Upper lobe of right lung (tissue), 1 donor: ENCODE results near the gene EBI3. TPM values are rescaled to one million over a fixed set of nuclear protein-coding genes. Genes with fewer than 3 reads are reported as not detected.
"Not testable (repeated sequence)": the region's sequence is repeated elsewhere in the genome, so short reads cannot be mapped to it uniquely, and the experiment has no call there.

ENCODE experiments used
- ATAC-seq: fragments of 200-7000 bp; cut with Tn5 transposase; one replicate; pipeline ENCODE4 v1.9.1; 2020; ENCODE audit warnings: mild to moderate bottlenecking, moderate library complexity
- DNase-seq: peaks from one replicate; pipeline ENCODE4 v3.0.0-alpha.2; 2020
- H3K27ac ChIP-seq: fragments of 200-600 bp; one replicate; pipeline ENCODE4 v1.8.0; 2022
- H3K27me3 ChIP-seq: fragments of 200-600 bp; one replicate; pipeline ENCODE4 v1.8.0; 2022; ENCODE audit warnings: mild to moderate bottlenecking
- H3K36me3 ChIP-seq: fragments of 200-600 bp; one replicate; pipeline ENCODE4 v1.8.0; 2022
- H3K4me1 ChIP-seq: fragments of 200-600 bp; one replicate; pipeline ENCODE4 v1.8.0; 2022
- H3K4me3 ChIP-seq: fragments of 200-600 bp; one replicate; pipeline ENCODE4 v1.8.0; 2022; ENCODE audit warnings: mild to moderate bottlenecking
- H3K9me3 ChIP-seq: fragments of 200-600 bp; one replicate; pipeline ENCODE4 v1.8.0; 2022
- intact Hi-C: fragments of 100-400 bp; cut with DNase I; formaldehyde crosslinking; loops from one replicate; pipeline ENCODE4 v1.11.0; 2022
- total RNA-seq: library from RNA; stranded (reverse); fragmentation: NEBNext Ultra II Directional; extraction: Animal tissue kit (Norgen Biotek cat#: 25700); gene quantifications from one replicate; pipeline ENCODE4 v1.2.1, GENCODE V29; 2021
- TF ChIP-seq, protein P1 (sequence below): fragments of 200-600 bp; IDR thresholded peaks from one replicate; pipeline ENCODE4 v1.8.0; 2022; ENCODE audit warnings: antibody characterized with exemption
- donor health status: DM: no; HTN: yes; CAD: no; lungs with severe emphysema.

Gene EBI3
- total RNA-seq, 1 donor from 2014 or later, result 2.0 TPM

DNA sequence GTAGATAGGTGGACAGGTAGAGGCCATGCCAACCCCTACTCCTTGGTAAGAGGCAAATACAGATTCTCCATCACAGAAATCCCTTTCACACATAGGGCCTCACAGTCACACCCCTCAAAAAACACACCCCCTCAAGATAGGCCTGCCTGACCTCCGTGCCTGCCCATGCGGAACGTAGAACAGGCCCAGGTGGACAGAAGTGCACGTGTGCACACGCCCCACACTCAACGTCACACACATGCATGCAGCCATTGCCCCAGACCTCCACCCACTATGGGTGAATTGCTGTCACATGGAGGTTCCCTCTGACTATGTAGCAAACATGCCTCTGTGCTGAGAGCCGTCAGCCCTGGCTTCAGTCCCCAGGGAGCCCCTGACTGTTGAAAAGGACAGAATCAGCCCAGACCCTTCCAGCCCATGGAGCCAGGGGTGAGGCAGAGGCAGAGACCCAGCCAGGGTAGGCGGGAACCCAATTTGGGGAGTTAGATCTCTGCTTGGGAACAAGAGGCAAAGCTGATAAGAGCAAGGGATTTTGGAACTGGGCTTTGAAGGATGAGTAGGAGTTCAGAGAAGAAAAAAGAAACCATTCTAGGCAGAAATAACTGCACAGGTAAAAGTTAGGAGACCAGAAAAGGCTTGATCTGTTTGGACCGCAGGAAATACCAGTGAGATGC lies 43.8 kb upstream of the EBI3 start:
- Histone ChIP-seq H3K4me1 (peaks cover 21% of the 10 kb centered on the region), H3K27ac (no peak overlapping the region), H3K9me3 (no peaks in the 10 kb centered on the region), H3K4me3 (no peak overlapping the region), H3K36me3 (no peaks in the 10 kb centered on the region), H3K27me3 (no peaks in the 10 kb centered on the region)
- TF ChIP-seq, protein P1, sequence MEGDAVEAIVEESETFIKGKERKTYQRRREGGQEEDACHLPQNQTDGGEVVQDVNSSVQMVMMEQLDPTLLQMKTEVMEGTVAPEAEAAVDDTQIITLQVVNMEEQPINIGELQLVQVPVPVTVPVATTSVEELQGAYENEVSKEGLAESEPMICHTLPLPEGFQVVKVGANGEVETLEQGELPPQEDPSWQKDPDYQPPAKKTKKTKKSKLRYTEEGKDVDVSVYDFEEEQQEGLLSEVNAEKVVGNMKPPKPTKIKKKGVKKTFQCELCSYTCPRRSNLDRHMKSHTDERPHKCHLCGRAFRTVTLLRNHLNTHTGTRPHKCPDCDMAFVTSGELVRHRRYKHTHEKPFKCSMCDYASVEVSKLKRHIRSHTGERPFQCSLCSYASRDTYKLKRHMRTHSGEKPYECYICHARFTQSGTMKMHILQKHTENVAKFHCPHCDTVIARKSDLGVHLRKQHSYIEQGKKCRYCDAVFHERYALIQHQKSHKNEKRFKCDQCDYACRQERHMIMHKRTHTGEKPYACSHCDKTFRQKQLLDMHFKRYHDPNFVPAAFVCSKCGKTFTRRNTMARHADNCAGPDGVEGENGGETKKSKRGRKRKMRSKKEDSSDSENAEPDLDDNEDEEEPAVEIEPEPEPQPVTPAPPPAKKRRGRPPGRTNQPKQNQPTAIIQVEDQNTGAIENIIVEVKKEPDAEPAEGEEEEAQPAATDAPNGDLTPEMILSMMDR, result no peak
- ATAC-seq (no peak), DNase-seq (no peak)
- intact Hi-C loops, result no loop called here

DNA sequence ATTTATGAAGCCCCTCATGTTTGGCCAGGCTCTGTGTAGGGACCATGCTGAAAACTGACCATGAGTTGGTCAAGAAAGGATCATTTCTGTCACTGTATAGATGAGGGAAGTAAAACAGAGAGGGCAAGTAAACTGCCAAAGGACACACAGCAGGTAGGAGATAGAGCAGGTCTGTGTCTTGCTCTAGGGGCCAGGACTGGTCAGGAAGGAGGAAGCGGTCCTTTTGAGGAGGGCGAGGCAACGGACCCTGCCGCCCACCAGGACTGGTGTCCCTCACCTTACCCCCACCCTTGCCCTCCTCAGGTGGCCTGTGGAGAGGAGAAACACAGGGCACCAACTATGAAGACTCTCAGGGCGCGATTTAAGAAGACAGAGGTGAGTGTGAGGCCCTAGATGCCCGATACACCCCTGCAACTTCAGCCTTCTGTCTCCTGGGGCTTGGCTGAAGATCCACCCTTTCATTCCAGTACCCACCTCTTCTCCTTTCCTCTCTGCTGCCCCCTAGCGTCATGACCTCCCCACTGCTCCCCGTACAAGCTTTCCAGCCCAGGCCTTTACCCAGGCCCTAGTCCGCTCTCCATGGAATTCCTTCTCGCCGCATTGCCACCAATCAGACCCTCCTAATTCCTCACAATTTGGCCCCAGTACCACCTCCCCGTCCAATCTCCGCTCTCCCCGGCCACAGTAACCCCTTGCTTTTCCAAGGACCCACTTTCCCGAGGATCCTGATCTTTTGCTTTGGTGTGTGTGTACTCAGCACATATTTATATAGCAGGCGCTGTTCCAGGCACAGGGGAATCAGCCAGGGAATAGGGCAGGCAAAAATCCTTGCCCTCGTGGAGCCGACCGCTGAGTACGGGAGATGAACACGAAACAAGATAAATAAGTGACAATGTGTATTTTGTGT lies 43.0 kb upstream of the EBI3 start:
- H3K36me3 ChIP-seq, result no peaks in the 10 kb centered on the region
- DNase-seq (peak; percentile 80), ATAC-seq (peak; percentile 77)
- no peak overlapping the region for H3K4me3 ChIP-seq
- H3K27me3 ChIP-seq, result peaks cover 4% of the 10 kb centered on the region
- peaks cover 13% of the 10 kb centered on the region for H3K4me1 ChIP-seq
- no peaks in the 10 kb centered on the region for H3K9me3 ChIP-seq
- intact Hi-C loops, result no loop called here
- no peak overlapping the region for H3K27ac ChIP-seq
- TF ChIP-seq, protein P1, result peak; percentile 69

DNA sequence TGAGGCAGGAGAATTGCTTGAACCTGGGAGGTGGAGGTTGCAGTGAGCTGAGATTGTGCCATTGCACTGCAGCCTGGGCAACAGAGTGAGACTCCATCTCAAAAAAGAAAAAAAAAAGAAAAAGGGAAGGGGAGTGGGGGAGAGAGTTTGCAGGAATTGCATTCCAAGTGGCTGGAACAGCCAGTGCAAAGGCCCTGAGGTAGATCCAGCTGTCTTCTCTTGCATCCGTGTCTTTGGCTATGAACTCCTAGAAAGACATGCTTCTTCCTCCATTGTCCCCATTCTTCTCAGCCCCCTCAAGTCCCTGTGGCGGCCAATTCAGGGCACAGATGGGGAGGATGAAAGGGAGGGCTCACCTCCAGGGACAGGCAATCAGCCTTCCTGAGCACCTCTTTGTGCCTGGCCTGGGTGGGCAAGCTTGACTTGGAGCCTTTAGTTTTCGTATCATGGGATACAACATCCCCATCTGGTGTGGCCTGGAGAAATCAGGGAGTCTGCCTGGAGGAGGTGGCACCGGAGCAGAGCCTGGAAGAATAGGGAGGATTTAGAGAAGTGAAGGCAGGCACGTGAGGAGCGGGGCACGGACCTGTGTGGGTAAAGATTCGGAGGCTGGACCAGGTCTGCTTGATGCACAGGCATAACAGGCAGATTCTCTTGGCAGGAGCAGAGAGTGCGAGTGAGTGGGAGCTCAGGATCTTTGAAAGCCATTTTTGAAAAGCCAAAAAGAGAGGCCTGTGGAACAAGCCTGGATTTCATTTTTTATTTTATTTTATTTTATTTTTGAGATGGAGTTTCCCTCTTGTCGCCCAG lies 41.8 kb upstream of the EBI3 start:
- DNase-seq, result no peak
- Histone ChIP-seq H3K27me3 (peaks cover 6% of the 10 kb centered on the region), H3K4me1 (peaks cover 7% of the 10 kb centered on the region), H3K4me3 (no peak overlapping the region), H3K9me3 (no peaks in the 10 kb centered on the region), H3K27ac (no peak overlapping the region), H3K36me3 (no peaks in the 10 kb centered on the region)
- intact Hi-C loops, result no loop called here
- ATAC-seq, result no peak
- TF ChIP-seq, protein P1, result no peak

DNA sequence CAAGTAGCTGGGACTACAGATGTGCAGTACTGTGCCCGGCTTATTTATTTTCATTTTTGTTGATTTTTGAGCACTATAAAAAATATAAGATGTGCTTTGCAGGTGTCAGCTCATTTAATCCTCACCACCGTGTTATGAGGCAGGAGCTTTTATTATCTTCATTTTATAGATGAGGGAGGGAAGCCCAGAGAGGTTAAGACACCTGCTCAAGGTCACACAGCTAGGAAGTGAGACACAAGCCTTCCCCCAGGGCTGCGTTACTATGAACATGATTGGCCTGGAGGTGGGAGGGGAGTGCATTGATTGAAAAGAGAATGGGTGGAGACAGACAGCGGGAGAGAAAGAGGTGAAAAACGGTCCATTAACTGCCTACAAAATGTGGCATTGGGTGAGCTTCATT lies 39.7 kb upstream of the EBI3 start:
- DNase-seq, result no peak
- Histone ChIP-seq H3K9me3 (no peaks in the 10 kb centered on the region), H3K4me3 (no peak overlapping the region), H3K36me3 (no peaks in the 10 kb centered on the region), H3K27ac (no peak overlapping the region), H3K4me1 (no peaks in the 10 kb centered on the region), H3K27me3 (peaks cover 14% of the 10 kb centered on the region)
- TF ChIP-seq, protein P1, result no peak
- no peak for ATAC-seq
- intact Hi-C loops, result no loop called here

DNA sequence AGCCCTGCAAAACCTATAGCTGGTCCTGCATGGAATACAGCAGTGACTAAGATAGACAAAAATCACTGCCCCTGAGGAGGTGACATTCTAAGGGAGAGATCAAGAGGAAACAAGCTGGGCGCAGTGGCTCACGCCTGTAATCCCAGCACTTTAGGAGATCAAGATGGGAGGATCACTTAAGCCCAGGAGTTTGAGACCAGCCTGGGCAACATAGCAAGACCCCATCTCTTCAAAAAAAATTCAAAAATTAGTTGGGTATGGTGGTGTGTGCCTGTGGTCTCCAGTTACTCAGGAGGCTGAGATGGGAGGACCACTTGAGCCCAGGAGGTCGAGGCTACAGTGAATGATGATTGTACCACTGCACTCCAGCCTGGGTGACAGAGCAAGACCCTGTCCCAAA lies 36.8 kb upstream of the EBI3 start:
- H3K4me3 ChIP-seq, ATAC-seq, H3K27ac ChIP-seq, H3K36me3 ChIP-seq, H3K4me1 ChIP-seq, DNase-seq, intact Hi-C loops, H3K9me3 ChIP-seq: not testable (repeated sequence)
- peaks cover 41% of the 10 kb centered on the region for H3K27me3 ChIP-seq
